ENCODE results near the gene TNS3. TPM values are rescaled to one million over a fixed set of nuclear protein-coding genes. Genes with fewer than 3 reads are reported as not detected.

TNS3 gene
- total and polyA plus RNA-seq, 2 donors (not counting 1 experiment from before 2014, with no cell fraction given): 11.4 to 77.5 TPM

- ChIA-PET POLR2A (interaction anchor here (0.5 kb wide), 1 partner anchor 19 kb away, joined by 3 read pairs; no protein-coding TSS in a partner anchor), CTCF (no interaction called here)
- Mint-ChIP-seq H3K4me1 (no peaks in the 10 kb centered on the region), H3K4me3 (no peak overlapping the region), H3K27ac (no peak overlapping the region), H3K9me3 (ENCODE audit: insufficient read depth) (no peaks in the 10 kb centered on the region), H3K27me3 (no peaks in the 10 kb centered on the region)
- no peaks in the 10 kb centered on the region for H3K27me3 ChIP-seq (replicated peaks in 1 of 4; ENCODE audit: control extremely low read depth in 1 of 4, control insufficient read depth in 3 of 4, insufficient read depth in 4 of 4, low read length in 3 of 4)
- intact Hi-C loops (cut with micrococcal nuclease): no loop called here
- no peaks in the 10 kb centered on the region for H4K20me1 ChIP-seq (ENCODE audit: control insufficient read depth, insufficient read depth, low read length, poor library complexity, severe bottlenecking)
- no peak overlapping the region for H3K27ac ChIP-seq (ENCODE audit: low read length in 2 of 2)
- peaks cover 0 to 4% (median 0%) of the 10 kb centered on the region in 3 donors for H3K9me3 ChIP-seq (ENCODE audit: control extremely low read depth in 1 of 3, control insufficient read depth in 2 of 3, insufficient read depth in 1 of 3, low read length in 2 of 3)
- no peak overlapping the region for H3K4me3 ChIP-seq (ENCODE audit: control extremely low read depth in 1 of 5, extremely low read depth in 1 of 5, insufficient read depth in 1 of 5, low read depth in 2 of 5, low read length in 4 of 5)
- no peak for DNase-seq
- no peak overlapping the region for H3K4me2 ChIP-seq (replicated peaks; ENCODE audit: low read depth, low read length, poor library complexity, severe bottlenecking)
- peaks cover 0 to 39% of the 10 kb centered on the region in 2 experiments for H3K36me3 ChIP-seq (replicated peaks in 1 of 2; ENCODE audit: control extremely low read depth in 1 of 2, control insufficient read depth in 1 of 2, extremely low read depth in 1 of 2, insufficient read depth in 2 of 2, low read length in 1 of 2)
- no peak overlapping the region for H3K9ac ChIP-seq (ENCODE audit: low read length)
- H3K79me2 ChIP-seq (ENCODE audit: control insufficient read depth, insufficient read depth, low read length): no peaks in the 10 kb centered on the region
- TF ChIP-seq CTCF (IDR thresholded peaks at IDR 0.05) (no peak), EZH2 (IDR thresholded peaks at IDR 0.05; ENCODE audit: borderline replicate concordance, insufficient read depth, low read depth, low read length, poor library complexity, severe bottlenecking) (no peak)
- H2AFZ ChIP-seq (ENCODE audit: insufficient read depth, low read depth, low read length, poor library complexity, severe bottlenecking): no peak overlapping the region
- no peaks in the 10 kb centered on the region for H3K4me1 ChIP-seq (ENCODE audit: control insufficient read depth in 2 of 2, insufficient read depth in 2 of 2, low read length in 2 of 2)
- ATAC-seq (ENCODE audit: low read depth): no peak
- 100% methylated on average over 1 of the region's 4 CpGs for WGBS (ENCODE audit: insufficient coverage)
Observed at GRCh38 chr7:47424523-47424922, 157.4 kb downstream of the TNS3 start.

GRCh38 chr7:47423196-47423595 lies 158.7 kb downstream of the TNS3 start:
- intact Hi-C loops (cut with micrococcal nuclease): no loop called here
- Histone ChIP-seq H3K27ac (ENCODE audit: low read length in 2 of 2) (no peak overlapping the region), H2AFZ (ENCODE audit: insufficient read depth, low read depth, low read length, poor library complexity, severe bottlenecking) (no peak overlapping the region), H3K4me3 (ENCODE audit: control extremely low read depth in 1 of 5, extremely low read depth in 1 of 5, insufficient read depth in 1 of 5, low read depth in 2 of 5, low read length in 4 of 5) (no peak overlapping the region), H4K20me1 (ENCODE audit: control insufficient read depth, insufficient read depth, low read length, poor library complexity, severe bottlenecking) (no peaks in the 10 kb centered on the region), H3K79me2 (ENCODE audit: control insufficient read depth, insufficient read depth, low read length) (no peaks in the 10 kb centered on the region), H3K4me2 (replicated peaks; ENCODE audit: low read depth, low read length, poor library complexity, severe bottlenecking) (no peak overlapping the region), H3K27me3 (replicated peaks in 1 of 4; ENCODE audit: control extremely low read depth in 1 of 4, control insufficient read depth in 3 of 4, insufficient read depth in 4 of 4, low read length in 3 of 4) (no peaks in the 10 kb centered on the region), H3K9me3 (ENCODE audit: control extremely low read depth in 1 of 3, control insufficient read depth in 2 of 3, insufficient read depth in 1 of 3, low read length in 2 of 3) (peaks cover 0 to 4% (median 0%) of the 10 kb centered on the region in 3 donors), H3K36me3 (replicated peaks in 1 of 2; ENCODE audit: control extremely low read depth in 1 of 2, control insufficient read depth in 1 of 2, extremely low read depth in 1 of 2, insufficient read depth in 2 of 2, low read length in 1 of 2) (peaks cover 0 to 38% of the 10 kb centered on the region in 2 experiments), H3K9ac (ENCODE audit: low read length) (no peak overlapping the region), H3K4me1 (ENCODE audit: control insufficient read depth in 2 of 2, insufficient read depth in 2 of 2, low read length in 2 of 2) (no peaks in the 10 kb centered on the region)
- TF ChIP-seq CTCF (IDR thresholded peaks at IDR 0.05) (no peak), EZH2 (IDR thresholded peaks at IDR 0.05; ENCODE audit: borderline replicate concordance, insufficient read depth, low read depth, low read length, poor library complexity, severe bottlenecking) (no peak)
- Mint-ChIP-seq H3K4me1 (no peaks in the 10 kb centered on the region), H3K9me3 (ENCODE audit: insufficient read depth) (no peaks in the 10 kb centered on the region), H3K27me3 (no peaks in the 10 kb centered on the region), H3K27ac (no peak overlapping the region), H3K4me3 (no peak overlapping the region)
- DNase-seq (no peak), ATAC-seq (ENCODE audit: low read depth) (no peak)
- ChIA-PET POLR2A (no interaction called here), CTCF (no interaction called here)
- WGBS (ENCODE audit: insufficient coverage): 83% methylated on average over 1 of the region's 3 CpGs

All from B cell (primary cell).